Measurements from ENCODE around the gene CASTOR1. TPM values are rescaled to one million over a fixed set of nuclear protein-coding genes. Genes with fewer than 3 reads are reported as not detected.

CASTOR1 gene
- polyA plus RNA-seq, 1 of the 3 experiments (the other 2 are of a cell fraction) = 14.4 TPM

GRCh38 chr22:30301995-30302809 lies 12.9 kb upstream of the CASTOR1 start:
- Histone ChIP-seq H3K9me2 (no peaks in the 10 kb centered on the region), H3K4me3 (ENCODE audit: low read depth in 2 of 2, low read length in 1 of 2) (no peak overlapping the region), H3K79me2 (ENCODE audit: insufficient read depth) (peaks cover 21% of the 10 kb centered on the region; the same call in 1 of the 2 replicates), H4K20me1 (ENCODE audit: insufficient read depth) (peaks cover 14% of the 10 kb centered on the region; the same call in 1 of the 2 replicates), H3K27me3 (ENCODE audit: insufficient read depth) (no peaks in the 10 kb centered on the region), H2AFZ (ENCODE audit: low read depth) (no peak overlapping the region), H3K9ac (no peak overlapping the region), H3K36me3 (replicated peaks in 1 of 2; ENCODE audit: control insufficient read depth in 1 of 2, insufficient read depth in 2 of 2, low read length in 1 of 2) (peaks cover 0 to 17% of the 10 kb centered on the region in 2 experiments), H3K4me2 (no peak overlapping the region), H3K27ac (ENCODE audit: low read depth in 2 of 2, low read length in 1 of 2) (no peak overlapping the region), H3K9me3 (no peaks in the 10 kb centered on the region), H3K4me1 (ENCODE audit: control insufficient read depth in 1 of 2, insufficient read depth in 2 of 2, low read depth in 1 of 2, low read length in 1 of 2) (peaks cover 5 to 12% of the 10 kb centered on the region in 2 experiments; a peak in 1 of 4 replicates), H3F3A (replicated peaks; ENCODE audit: insufficient read depth) (no peaks in the 10 kb centered on the region)
- no peak for TF ChIP-seq SIN3A (IDR thresholded peaks at IDR 0.05; ENCODE audit: borderline replicate concordance, low read depth, low read length)
- no peak for TF ChIP-seq JUND (IDR thresholded peaks at IDR 0.05)
- TF ChIP-seq TCF12 (IDR thresholded peaks at IDR 0.05) = no peak
- no peak for TF ChIP-seq FOSL2 (IDR thresholded peaks at IDR 0.05; ENCODE audit: borderline replicate concordance, low read depth)
- TF ChIP-seq, protein P1, sequence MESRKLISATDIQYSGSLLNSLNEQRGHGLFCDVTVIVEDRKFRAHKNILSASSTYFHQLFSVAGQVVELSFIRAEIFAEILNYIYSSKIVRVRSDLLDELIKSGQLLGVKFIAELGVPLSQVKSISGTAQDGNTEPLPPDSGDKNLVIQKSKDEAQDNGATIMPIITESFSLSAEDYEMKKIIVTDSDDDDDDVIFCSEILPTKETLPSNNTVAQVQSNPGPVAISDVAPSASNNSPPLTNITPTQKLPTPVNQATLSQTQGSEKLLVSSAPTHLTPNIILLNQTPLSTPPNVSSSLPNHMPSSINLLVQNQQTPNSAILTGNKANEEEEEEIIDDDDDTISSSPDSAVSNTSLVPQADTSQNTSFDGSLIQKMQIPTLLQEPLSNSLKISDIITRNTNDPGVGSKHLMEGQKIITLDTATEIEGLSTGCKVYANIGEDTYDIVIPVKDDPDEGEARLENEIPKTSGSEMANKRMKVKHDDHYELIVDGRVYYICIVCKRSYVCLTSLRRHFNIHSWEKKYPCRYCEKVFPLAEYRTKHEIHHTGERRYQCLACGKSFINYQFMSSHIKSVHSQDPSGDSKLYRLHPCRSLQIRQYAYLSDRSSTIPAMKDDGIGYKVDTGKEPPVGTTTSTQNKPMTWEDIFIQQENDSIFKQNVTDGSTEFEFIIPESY (IDR thresholded peaks at IDR 0.05; ENCODE audit: borderline replicate concordance, low read depth) = no peak
- TF ChIP-seq NFIC (IDR thresholded peaks at IDR 0.05; ENCODE audit: borderline replicate concordance) = no peak
- TF ChIP-seq USF2 (IDR thresholded peaks at IDR 0.05; ENCODE audit: borderline replicate concordance, low read depth, low read length) = no peak
- no peak for DNase-seq
- CTCF ChIA-PET = interaction anchor here (0.7 to 1.2 kb wide), 2 partner anchors 11 to 14 kb away, joined by 3 to 4 read pairs; no protein-coding TSS in a partner anchor
- WGBS (ENCODE audit: low lambda C conversion rate) = 95% methylated on average over 3 of the region's 9 CpGs
- POLR2A ChIA-PET = interaction anchor here (0.6 to 0.7 kb wide), 2 partner anchors 11 kb away, joined by 3 to 4 read pairs; no protein-coding TSS in a partner anchor

DNA sequence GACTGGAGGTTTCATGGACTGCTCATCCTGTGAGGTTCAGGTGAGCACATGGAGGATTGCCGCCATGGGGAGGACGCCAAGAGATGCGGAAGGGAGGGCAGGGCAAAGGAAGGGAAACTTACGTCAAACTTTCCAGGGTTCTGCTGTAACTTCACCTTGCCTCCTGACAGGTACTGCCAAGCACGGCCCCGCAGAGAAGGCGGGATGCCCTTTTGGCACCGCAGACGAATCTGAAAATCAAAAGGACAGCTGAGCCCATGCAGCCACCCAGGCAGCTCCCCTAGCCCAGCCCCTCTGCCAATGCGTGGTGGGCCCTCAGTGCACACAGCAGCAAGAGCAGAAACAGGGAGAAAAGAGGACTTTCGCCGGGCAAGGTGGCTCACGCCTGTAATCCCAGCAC lies 10.0 kb upstream of the CASTOR1 start:
- Histone ChIP-seq H3K9me3 (no peaks in the 10 kb centered on the region), H3K27me3 (ENCODE audit: insufficient read depth) (no peaks in the 10 kb centered on the region), H3F3A (replicated peaks; ENCODE audit: insufficient read depth) (no peaks in the 10 kb centered on the region), H3K4me2 (no peak overlapping the region), H3K9me2 (no peaks in the 10 kb centered on the region), H3K27ac (ENCODE audit: low read depth in 2 of 2, low read length in 1 of 2) (no peak overlapping the region), H3K9ac (no peak overlapping the region), H3K79me2 (ENCODE audit: insufficient read depth) (peaks cover 2% of the 10 kb centered on the region; the same call in 1 of the 2 replicates), H3K4me1 (ENCODE audit: control insufficient read depth in 1 of 2, insufficient read depth in 2 of 2, low read depth in 1 of 2, low read length in 1 of 2) (no peaks in the 10 kb centered on the region; a peak in 1 of 4 replicates), H4K20me1 (ENCODE audit: insufficient read depth) (0 out of 2 replicates have a peak, but pooled peaks cover 6% of the 10 kb centered on the region), H3K36me3 (replicated peaks in 1 of 2; ENCODE audit: control insufficient read depth in 1 of 2, insufficient read depth in 2 of 2, low read length in 1 of 2) (peaks cover 0 to 33% of the 10 kb centered on the region in 2 experiments), H2AFZ (ENCODE audit: low read depth) (no peak overlapping the region), H3K4me3 (ENCODE audit: low read depth in 2 of 2, low read length in 1 of 2) (no peak overlapping the region)
- ChIA-PET POLR2A (no interaction called here), CTCF (interaction anchor here (1.3 kb wide), 1 partner anchor 11 kb away, joined by 5 read pairs; no protein-coding TSS in a partner anchor)
- DNase-seq = no peak
- 96% methylated on average over 13 of the region's 13 CpGs for WGBS (ENCODE audit: low lambda C conversion rate)
- TF ChIP-seq, protein P2, sequence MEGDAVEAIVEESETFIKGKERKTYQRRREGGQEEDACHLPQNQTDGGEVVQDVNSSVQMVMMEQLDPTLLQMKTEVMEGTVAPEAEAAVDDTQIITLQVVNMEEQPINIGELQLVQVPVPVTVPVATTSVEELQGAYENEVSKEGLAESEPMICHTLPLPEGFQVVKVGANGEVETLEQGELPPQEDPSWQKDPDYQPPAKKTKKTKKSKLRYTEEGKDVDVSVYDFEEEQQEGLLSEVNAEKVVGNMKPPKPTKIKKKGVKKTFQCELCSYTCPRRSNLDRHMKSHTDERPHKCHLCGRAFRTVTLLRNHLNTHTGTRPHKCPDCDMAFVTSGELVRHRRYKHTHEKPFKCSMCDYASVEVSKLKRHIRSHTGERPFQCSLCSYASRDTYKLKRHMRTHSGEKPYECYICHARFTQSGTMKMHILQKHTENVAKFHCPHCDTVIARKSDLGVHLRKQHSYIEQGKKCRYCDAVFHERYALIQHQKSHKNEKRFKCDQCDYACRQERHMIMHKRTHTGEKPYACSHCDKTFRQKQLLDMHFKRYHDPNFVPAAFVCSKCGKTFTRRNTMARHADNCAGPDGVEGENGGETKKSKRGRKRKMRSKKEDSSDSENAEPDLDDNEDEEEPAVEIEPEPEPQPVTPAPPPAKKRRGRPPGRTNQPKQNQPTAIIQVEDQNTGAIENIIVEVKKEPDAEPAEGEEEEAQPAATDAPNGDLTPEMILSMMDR (IDR thresholded peaks at IDR 0.05) = no peak
- no peak for TF ChIP-seq MXI1 (IDR thresholded peaks at IDR 0.05; ENCODE audit: low read depth, low read length)
- no peak for TF ChIP-seq TAF1 (IDR thresholded peaks at IDR 0.05; ENCODE audit: borderline replicate concordance, low read depth, low read length)
- TF ChIP-seq EZH2phosphoT487 (IDR thresholded peaks at IDR 0.05; ENCODE audit: borderline replicate concordance, low read depth) = no peak
- TF ChIP-seq, protein P1 (IDR thresholded peaks at IDR 0.05; ENCODE audit: borderline replicate concordance, low read depth) = no peak
- TF ChIP-seq SMC3 (IDR thresholded peaks at IDR 0.05; ENCODE audit: low read depth, low read length) = no peak
- no peak for TF ChIP-seq GABPA (IDR thresholded peaks at IDR 0.05; ENCODE audit: low read depth)
- TF ChIP-seq USF2 (IDR thresholded peaks at IDR 0.05; ENCODE audit: borderline replicate concordance, low read depth, low read length) = no peak
- TF ChIP-seq FOSL2 (IDR thresholded peaks at IDR 0.05; ENCODE audit: borderline replicate concordance, low read depth) = no peak
- TF ChIP-seq RXRA (IDR thresholded peaks at IDR 0.05; ENCODE audit: borderline replicate concordance, low read depth) = no peak
- no peak for TF ChIP-seq TEAD4 (IDR thresholded peaks at IDR 0.05; ENCODE audit: borderline replicate concordance, insufficient read depth)
- no peak for TF ChIP-seq CHD2 (IDR thresholded peaks at IDR 0.05; ENCODE audit: low read length, partially characterized antibody)
- TF ChIP-seq MEF2A (IDR thresholded peaks at IDR 0.05; ENCODE audit: borderline replicate concordance, low read depth) = no peak

Data from SK-N-SH (cell line).